ENCODE data around the gene FNIP2.

Gene FNIP2

DNA sequence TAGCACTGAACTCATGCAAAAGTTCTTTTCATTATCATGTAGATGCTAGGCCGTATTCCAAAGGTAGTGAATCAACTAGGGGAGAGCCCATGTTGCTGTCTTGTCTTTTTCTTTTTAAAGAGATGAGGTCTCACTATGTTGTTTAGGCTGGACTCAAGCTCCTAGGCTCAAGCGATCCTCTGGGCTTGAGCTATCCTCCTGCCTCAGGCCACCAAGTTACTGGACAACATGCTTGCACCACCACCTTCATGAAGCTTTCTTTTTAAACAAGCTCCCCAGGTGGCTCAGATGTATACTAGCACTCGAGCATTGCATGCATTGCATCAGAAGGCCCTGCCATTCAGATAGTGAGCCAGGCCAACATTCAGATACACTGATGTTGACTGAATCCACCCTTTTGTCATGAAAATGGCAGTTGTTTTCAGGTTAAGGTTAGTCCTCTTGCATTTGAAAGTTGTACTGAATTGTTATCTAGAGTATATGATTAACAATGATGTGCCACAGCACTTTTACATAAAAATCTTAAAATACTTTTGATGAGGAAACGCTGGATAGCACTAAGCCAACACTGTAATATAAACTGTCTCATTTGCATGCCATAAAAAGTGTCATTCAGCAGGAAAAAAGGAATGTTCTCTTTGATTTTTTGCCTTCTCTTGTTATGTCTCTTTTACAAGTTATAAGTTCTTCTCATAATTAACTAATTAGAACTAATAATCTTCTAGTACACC lies 76.7 kb downstream of the FNIP2 start:
- no peak for DNase-seq

DNA sequence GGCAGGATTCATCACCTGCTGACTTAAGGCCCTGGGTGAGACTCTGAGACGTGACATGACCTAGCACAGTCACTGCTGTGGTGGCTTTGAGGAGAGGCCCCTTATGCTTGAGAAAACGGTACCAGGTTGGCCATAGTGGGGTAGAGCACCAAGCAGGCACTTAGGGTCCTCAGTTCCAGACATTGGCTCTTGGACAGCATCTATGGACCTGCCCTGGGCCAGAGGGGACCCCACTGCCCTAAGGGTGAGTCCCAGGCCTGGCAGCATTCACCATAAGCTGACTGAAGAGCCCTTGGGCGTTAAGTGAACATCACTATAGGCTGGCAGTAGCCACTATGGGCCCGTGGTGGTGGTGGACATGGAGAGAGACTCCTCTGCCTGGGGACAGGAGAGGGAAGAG lies 78.7 kb downstream of the FNIP2 start:
- no peak for DNase-seq

DNA sequence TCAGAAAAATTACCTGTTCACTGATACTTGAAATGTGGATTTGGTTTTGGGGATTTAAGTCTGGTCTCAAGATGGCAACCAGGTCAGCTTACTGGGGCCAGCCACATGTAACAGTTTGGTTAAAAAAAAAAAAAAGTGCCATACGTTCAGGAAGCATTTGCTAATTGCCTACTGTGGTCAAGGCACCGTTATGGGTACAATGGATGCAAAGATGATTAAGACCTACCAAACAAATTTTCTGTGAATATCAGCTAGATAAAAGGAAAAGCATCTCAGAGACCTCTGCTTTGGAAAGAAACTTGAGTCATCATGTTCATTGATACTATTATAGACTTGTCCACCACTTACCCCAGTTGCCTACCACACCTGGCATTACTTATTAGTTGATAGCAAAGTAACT lies 80.9 kb downstream of the FNIP2 start:
- no peak for DNase-seq

DNA sequence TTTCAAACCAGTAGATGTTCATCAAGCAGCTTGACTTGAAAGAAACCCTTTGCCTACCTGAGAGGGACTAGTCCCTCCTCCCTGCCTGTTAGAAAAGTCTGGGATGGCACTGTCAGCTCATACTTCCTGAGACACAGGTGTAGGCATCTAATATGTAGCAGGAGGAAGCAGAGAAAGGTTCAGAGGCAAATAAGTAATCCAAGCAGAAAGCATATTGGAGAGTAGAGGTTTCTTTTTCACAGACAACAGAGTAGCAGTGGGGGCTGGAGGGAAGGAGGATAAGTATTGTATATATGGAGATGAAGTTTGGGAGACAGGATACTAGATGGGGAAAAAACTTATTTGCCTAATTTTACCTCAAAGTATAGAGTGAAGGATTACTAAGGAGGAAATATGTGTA lies 81.5 kb downstream of the FNIP2 start:
- DNase-seq = no peak

DNA sequence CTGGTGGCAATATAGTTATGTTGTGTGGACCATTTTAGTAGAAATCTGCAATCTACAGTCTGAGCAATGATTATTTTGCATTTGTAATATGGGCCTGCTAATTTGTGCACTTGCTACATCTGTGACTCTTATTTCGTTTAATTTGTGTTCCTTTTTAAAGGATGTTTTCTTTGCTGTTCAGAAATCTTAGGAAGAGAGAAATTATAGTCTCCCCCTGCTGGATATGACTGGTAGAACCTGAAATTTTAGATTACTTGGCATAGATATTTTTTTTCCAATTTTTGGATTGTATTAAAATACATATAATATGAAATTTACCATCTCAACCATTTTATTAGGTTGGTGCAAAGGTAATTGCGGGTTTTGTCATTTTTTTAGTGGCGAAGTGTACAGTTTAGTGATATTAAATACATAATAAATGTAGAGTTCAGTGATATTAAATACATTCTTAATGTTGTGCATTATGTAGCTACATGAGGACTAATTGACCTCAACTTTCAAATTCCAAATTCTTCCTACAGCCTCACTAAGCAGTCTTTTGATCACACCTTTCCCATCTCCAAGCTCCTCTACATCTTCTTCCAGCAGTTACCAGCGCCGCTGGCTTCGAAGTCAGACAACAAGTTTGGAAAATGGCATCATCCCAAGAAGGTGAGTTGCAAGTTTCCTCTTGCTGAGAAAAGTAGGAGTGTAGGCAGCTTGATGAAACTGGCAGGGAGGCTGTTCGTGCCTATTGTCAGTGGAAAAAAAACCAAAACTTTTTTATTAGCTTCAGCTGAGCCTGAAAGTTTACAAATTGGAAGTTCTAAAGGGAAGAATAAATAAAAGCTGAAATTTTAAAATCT lies 82.2 kb downstream of the FNIP2 start:
- DNase-seq = peak in 1 of 2 donors; percentile 40

DNA sequence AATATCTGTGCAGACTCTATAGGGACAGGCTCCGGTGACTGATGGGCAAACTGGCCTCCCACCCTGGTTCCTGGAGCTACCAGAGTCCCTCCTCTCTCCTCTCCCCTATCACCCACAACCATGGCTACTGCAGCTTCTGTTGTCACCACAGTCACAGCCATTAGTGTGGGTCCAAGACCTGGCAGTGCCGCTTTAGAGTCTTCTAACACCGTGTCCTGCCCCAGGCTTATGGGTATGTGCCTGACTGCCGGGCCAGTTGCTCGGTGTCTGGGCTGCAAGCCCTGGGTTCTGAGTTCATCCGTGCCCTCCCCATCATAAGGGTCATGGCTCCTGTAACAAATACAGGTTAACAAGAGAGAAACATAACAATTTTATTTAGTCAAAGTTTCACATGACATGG lies 85.4 kb downstream of the FNIP2 start:
- no peak for DNase-seq

DNA sequence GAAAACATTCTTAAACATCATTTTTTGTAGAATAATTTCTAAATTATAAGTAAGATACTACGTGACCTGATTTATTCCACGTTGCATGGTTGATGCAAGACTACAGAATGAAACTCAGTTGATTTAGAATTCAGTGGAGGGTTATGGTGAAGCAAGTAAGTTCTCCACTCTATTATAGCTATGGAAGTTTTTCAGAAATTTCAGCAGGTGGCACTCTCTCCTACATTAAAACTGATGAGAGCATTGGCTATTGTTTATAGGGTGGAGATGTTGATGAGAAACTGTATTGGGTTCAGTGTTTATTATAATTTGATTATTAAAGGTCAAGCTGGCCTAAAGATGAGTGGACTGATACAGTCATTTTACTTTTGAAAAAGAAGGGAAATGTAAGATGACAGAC lies 88.0 kb downstream of the FNIP2 start:
- DNase-seq = peak in 1 of 2 donors; percentile 36

DNA sequence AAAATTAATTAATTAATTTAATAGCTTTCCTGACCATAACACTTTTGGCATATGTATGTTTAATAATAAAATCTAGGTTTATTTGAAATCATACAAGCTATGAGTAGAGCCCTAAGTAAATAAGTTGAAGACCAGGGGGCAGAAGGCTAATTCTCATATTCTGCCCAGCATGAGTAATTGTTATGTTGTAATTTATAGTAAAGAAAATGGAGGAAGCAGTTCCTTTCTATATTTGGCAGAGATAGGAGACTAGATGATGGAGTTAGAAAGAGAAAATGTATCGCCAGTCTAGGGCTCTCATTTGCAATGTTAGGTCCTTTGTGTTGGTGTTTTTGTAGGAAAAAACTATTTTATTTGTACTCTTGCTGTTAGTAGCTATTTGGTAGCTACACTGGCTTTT lies 89.1 kb downstream of the FNIP2 start:
- no peak for DNase-seq

DNA sequence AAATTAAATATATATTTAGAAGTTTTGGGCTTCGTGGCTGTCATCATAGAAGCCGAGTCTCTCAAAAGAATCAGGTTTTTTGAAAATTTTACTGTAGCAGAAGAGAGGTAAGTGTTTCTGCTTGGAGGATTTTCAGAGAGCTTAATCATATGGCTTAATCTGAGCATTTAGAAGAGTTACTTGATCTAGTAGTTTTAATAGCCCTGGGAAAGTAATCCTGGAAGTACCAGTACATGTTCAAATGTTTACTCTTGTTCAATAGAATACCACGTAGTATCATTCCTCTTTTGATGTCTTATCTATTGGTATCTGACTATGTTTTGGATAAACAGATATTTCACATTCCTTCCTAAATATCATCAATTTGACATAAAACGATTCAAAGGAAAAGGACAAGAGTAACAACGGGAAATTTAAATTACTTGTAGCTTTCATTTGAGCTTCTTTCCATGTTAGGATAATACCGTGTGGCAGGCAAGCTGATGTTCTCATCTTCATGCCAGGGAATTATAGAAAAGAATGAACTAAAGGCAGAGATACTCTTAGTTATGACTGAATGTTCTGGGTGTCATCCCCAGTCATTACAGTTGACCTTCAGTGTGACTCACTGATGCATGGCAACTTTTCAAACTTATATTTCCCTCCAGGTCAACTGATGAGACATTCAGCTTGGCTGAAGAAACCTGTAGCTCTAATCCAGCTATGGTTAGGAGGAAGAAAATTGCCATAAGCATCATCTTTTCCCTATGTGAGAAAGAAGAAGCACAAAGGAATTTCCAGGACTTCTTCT lies 89.8 kb downstream of the FNIP2 start:
- no peak for DNase-seq

DNA sequence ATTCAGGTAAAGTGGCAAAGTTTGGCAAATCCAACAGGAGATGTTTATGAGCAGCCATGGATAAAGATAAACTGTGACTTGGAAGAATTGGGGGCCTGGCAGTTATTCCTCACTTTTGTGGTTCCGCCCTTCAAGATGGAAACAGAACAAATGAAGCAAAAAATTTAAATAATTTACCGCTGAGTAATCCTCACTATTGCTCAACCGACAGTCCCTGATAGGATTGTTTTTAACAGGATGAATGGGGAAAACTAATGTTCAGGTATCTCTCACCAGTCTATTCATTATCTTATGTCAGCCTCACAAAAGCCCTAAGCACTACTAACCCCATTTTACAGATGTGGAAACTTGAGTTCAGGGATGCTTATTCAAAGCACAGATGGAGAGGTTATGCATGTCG lies 90.8 kb downstream of the FNIP2 start:
- no peak for DNase-seq

DNA sequence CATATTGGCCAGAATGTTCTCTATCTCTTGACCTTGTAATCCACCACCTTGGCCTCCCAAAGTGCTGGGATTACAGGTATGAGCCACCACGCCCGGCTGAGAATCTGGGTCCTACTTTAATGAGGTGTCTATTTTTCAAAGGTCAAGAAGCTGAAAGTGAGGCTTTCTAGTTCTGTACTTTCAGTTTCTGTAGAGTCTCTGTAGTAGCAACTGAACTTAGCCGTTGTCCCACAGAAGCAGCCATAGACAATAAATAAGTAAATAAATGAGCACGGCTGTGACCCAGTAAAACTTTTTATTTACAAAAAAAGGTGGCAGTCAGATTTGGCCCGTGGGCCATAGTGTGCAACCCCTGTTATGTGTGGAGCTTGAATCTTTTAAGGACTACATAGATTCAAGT lies 92.0 kb downstream of the FNIP2 start:
- DNase-seq = no peak

DNA sequence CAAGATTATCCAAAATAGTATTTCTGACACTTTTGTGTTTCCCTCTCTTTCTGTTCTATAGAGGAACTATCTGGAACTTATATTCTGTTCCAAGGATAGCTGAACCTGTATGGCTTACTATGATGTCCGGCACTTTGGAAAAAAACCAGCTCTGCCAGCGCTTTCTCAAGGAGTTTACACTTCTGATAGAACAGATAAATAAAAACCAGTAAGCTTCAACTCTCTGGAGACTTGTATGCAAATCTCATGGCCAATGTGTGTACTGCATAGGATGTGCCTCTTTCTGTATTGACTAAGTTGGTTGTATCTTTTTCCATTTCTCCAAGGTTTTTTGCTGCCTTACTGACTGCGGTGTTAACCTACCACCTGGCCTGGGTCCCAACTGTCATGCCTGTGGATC lies 92.5 kb downstream of the FNIP2 start:
- DNase-seq = no peak

DNA sequence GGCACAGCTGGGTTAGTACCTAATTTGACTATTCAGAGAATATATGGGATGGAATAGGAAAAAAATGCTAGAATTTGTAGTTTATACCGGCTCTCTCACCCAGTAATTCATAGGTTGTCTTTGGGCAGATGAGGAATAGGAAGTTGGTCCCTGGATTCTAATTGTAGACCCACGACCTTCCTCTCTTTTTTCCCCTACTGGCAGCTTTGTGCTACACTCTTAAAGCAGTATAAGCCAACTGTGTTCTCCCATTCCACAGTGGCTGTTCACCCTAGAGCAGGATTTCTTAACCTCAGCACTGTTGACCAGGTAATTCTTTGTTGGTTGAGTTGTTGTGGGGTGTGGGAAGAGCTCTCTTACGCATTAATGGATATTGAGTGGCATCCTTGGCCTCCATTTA lies 92.9 kb downstream of the FNIP2 start:
- DNase-seq = no peak

DNA sequence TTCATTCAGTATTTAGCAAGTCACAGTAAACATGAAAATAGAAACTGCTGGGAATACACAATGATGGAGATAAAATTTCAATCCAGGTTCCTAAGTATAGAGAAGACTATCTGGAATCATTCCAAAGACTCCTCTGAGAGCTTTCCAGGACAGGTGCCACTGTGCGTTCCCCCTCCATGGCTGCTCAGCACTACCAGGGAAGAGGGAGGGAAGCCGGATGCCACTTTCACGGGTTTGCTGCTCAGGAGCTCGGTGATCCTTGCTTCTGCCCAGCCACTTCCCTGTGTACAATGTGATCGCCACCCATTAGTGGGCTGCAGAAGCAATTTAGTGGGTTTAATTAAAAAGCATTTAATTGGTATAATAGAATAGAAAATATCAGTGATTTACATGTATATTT lies 94.5 kb downstream of the FNIP2 start:
- no peak for DNase-seq

DNA sequence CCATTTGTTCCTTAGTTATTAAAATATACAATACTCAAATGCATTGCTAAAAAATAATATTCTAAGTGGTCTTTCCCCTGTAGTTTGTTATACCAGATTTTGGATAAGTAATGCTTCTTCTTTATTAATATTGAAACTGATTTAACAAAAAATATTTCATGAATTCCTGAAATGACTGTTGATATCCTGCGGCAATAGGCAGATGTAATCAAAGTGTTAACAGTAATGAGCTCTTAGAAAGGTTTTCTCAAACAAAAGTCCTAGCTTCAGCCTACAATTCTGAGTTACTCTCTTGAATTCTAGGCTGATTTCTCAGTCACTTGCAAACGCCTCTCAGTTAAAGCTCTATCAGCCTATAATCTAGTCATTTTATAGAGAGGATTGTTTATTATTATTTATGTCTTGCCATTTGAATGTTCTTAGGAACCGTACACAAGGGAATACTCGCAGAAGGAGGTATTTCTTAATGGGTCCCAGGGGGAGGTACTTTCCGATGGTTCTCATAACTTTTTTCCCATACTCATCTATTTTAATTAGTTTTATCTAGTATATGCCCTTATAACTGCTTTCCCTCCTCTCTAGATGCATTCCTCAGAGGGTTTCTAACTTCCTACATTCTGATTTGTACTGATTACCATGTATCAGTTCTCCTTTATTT lies 96.8 kb downstream of the FNIP2 start:
- DNase-seq = no peak

DNA sequence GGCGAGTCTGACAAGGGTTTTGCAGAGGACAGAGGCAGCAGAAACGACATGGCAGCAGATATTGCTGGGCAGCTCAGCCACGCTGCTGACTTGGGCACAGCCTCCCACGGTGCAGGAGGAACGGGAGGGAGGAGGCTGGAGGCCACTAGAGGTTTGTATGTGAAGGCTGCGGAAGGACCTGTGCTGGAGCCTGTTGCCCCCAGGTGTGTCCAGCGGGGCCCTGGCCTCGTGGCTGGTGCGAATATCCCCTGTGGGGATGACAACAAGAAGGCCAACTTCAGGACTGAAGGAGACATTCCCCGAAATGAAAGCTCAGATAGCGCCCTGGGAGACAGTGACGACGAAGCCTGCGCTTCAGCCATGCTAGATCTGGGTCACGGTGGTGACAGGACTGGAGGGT lies 100.2 kb downstream of the FNIP2 start:
- no peak for DNase-seq

DNA sequence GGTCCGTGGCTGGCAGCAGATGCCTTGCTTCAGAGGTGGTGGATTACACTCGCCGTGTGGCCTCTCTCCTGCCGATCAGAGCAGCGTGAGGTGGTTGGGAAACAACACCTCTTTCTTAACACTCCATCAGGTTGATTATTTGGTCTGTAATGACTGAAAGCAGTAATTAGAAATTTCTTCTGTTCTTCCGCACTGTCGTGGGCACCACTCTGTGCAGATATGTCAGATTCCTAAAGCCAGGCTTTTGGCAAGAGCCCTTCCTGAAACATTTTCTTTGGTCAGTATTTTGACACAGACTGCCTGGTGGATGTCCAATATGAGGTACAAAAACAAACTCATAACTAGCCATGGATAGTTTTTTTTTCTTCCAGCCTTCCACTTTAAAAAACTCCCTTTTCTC lies 100.9 kb downstream of the FNIP2 start:
- DNase-seq = no peak

DNA sequence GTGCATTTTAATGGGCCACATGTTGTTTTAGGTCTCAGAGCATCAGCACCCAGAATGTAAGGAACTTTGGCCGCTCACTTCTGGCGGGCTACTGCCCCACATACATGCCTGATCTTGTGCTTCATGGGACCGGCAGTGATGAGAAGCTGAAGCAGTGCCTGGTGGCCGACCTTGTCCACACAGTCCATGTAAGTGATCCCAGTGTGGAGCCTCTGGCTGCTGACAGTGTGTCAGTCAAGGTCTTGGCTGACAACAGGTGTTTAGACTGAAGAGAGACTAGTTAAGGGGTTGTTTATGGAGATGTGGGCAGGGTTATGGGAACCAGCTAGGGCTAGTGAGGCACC lies 101.4 kb downstream of the FNIP2 start:
- no peak for DNase-seq

DNA sequence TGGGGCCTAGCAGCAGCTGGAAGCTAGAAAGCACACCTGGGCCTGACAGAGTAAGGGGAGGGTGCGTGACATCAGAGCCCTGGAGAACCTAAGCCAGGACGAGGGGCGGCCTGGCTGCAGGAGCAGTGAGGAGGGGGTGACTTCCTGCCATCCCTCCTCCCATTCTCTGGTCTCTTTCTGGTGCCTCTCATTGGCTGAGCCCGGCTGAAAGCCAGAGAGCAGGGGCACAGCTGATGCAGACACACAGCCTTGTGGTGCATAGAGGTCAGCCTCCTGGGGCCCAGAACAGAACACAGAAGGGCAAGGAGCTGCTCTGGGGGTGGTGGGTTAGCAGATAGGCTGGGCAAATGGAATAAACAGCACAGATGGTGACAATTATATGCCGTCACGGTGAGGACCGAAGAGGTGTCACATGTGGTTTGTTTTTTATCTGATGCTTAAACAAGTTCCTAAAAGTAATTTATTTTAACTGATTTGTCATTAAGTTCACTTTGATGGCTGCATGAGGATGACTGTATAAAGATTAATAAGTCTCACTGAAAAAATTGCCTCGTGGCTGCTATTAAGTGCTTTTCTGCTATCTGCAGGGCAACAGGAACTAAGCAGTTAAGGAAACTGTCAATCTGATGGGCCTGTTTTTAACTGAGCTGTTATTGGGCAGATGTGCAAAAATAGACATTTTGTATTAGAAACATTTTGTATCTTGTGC lies 102.0 kb downstream of the FNIP2 start:
- DNase-seq = no peak

DNA sequence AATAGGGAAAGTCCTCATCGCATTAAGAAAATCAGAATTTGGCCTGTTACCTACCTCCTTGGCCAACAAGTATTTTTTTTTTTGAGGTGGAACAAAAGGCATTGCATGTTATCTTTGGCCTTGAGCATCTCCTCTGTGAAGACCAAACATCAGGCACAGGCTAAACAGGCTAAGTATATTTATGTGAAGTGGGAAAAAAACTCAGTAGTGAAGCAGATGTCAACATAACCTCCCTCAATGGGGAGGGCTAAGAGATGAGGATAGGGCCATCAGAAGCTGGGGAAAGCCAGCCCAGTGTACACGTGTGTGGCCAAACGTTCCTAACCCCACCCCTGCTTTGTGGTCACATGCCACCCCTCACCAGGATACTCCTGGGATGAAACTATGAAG lies 102.5 kb downstream of the FNIP2 start:
- no peak for DNase-seq

DNA sequence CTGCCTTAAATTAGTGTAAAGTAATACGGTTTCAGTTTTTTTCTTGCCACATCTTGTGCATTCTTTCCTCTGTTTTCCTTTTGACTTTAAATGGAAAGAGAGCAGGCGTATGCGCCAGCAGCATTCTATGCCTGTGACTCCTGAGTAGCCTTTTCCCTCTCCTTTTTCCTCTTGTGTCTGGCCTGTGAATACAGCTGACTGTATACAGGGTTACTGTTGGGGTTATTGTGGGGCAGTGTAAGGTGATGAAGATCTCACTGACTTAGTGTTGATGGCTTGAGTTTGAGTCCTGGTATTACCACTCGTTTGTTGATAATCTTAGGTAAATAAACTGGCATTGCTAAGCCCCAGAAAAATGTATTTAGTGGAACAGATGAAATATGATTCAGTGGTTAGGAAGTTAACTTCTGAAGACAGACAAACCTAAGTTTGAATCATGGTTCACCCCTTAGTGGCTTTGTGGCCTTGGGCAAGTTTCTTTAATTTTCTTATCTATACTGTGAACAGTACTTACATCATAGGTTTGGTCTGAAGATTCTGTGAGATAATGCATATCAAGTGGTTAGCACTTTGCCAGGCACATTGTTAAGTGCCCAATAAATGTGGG lies 105.1 kb downstream of the FNIP2 start:
- DNase-seq = peak in 1 of 2 donors; percentile 22

DNA sequence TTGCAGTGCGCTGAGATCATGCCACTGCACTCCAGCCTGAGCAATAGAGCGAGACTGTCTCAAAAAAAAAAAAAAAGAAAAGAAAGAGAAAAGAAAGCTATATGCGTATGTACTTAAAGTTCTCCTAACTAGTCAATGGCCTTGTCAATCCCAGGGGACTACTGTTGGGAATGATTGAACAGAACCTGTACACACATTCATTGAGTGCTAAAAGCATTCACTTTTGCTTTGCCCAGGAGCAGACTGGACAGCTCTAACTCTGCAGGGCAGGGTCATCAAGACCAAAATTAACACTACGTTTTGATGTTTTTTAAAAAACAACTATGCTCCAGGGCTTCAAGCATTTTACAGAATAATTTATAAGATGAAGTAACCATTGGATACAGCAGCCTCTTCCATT lies 106.2 kb downstream of the FNIP2 start:
- no peak for DNase-seq

All from CD4-positive, alpha-beta T cell treated with Interleukin-1 beta for 1 hour (primary cell).